Astrocyte of the cerebellum (primary cell): Measurements from ENCODE around the gene BMP4.
"Not testable (repeated sequence)": the region's sequence is repeated elsewhere in the genome, so short reads cannot be mapped to it uniquely, and the experiment has no call there.

Experiments used
- DNase-seq: peaks from one replicate; pipeline ENCODE4 v3.0.0-alpha.2; 2011; ENCODE audit warnings: low read depth
- H3K4me3 ChIP-seq: 2 replicates; pipeline ENCODE4 v1.5.1; 2011; ENCODE audit warnings: mild to moderate bottlenecking, low read depth, low read length, moderate library complexity
- in situ Hi-C: cut with HindIII; loops from 2 replicates; pipeline ENCODE4 v1.10.0; 2017; ENCODE audit warnings: low sequenced_read_pairs
- TF ChIP-seq, protein P1 (sequence below): IDR thresholded peaks from 2 replicates; pipeline ENCODE4 v1.5.1; 2012; ENCODE audit warnings: low read length, low read depth, moderate library complexity, mild to moderate bottlenecking; ENCODE audit errors: missing control alignments

The BMP4 gene

DNA sequence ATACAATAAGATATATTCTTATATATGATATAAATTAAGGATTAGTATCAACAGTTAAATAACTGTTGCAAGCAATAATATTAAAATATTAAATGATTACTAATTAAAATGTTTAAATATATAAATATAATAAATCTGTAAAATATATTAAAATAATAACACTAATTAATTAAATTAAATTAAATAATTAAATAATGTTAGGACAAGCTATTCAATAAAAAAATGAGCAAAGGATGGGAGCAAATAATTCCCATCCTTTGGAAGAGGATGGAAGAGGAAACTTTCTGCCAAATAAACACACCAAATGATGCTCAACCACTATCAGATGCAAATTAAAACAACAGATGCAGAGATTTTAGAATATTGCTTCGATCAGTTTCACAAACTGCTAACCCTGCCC is 39.4 kb upstream of the BMP4 start:
- no peak for DNase-seq
- H3K4me3 ChIP-seq: no peak overlapping the region
- in situ Hi-C loops: no loop called here
- TF ChIP-seq, protein P1, sequence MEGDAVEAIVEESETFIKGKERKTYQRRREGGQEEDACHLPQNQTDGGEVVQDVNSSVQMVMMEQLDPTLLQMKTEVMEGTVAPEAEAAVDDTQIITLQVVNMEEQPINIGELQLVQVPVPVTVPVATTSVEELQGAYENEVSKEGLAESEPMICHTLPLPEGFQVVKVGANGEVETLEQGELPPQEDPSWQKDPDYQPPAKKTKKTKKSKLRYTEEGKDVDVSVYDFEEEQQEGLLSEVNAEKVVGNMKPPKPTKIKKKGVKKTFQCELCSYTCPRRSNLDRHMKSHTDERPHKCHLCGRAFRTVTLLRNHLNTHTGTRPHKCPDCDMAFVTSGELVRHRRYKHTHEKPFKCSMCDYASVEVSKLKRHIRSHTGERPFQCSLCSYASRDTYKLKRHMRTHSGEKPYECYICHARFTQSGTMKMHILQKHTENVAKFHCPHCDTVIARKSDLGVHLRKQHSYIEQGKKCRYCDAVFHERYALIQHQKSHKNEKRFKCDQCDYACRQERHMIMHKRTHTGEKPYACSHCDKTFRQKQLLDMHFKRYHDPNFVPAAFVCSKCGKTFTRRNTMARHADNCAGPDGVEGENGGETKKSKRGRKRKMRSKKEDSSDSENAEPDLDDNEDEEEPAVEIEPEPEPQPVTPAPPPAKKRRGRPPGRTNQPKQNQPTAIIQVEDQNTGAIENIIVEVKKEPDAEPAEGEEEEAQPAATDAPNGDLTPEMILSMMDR: no peak

DNA sequence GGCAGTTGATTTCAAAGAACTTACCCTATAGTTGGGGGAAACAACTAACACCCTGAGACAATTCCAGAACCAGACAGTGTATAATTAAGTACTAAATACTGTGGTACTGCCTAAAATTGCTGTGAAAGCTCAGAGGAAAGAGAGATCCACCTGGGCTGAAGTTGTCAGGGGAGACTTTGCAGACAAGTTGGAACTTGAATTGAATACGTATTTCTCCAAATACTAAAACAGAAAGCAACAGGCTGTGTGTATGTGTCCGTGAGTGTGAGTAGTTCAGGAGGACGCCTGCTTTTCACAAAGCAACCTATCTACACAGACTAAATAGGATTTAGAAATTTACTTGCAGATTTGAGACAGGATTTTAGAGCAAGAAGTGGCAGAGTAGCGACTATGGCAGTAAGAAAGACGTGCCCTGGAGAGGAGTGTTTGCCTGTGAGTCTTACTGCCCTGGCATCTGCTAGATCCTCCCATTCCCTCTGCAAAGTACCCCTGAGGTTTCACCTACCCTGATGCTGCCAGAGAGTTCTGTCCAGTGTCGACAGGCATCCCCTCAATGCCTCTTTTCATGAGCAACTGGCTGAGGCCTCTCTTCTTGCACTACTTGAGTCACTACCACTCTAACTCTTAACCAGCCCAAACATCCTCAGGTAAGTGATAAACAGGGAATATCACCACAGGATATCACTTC is 37.4 kb upstream of the BMP4 start:
- in situ Hi-C loops: no loop called here
- no peak for DNase-seq
- TF ChIP-seq, protein P1: no peak
- no peak overlapping the region for H3K4me3 ChIP-seq

DNA sequence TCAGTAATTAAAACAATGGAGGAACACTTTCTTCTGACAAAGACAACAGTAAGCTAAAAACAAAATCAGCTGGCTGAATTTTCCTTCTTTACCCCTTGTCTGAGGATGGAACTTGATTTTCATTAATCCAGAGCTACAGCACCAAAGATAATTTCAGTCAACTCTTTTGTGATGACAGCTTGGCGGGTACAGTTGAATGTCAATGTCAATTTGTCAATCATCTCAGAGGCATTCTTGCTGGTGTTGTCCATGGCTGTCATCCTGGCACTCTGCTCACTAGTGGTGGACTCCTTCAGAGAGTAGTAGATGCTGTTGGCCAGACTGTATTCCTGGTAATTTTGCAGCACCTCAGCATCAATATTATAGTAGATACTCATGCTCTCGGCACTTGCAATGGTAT is 34.4 kb upstream of the BMP4 start:
- TF ChIP-seq, protein P1: no peak
- DNase-seq: no peak
- no peak overlapping the region for H3K4me3 ChIP-seq
- in situ Hi-C loops: no loop called here

DNA sequence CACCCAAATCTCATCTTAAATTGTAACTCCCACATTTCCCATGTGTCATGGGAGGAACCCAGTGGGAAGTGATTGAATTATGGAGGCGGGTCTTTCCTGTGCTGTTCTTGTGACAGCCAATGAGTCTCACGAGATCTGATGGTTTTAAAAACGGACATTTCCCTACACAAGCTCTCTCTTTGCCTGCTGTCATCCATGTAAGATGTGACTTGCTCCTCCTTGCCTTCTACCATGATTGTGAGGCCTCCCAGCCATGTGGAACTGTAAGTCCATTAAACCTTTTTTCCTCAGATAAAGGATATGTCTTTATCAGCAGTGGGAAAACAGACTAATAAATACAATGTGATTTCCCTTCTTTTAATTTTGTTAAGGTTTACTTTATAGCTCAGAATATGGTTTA is 30.1 kb upstream of the BMP4 start:
- in situ Hi-C loops, DNase-seq, H3K4me3 ChIP-seq: not testable (repeated sequence)

DNA sequence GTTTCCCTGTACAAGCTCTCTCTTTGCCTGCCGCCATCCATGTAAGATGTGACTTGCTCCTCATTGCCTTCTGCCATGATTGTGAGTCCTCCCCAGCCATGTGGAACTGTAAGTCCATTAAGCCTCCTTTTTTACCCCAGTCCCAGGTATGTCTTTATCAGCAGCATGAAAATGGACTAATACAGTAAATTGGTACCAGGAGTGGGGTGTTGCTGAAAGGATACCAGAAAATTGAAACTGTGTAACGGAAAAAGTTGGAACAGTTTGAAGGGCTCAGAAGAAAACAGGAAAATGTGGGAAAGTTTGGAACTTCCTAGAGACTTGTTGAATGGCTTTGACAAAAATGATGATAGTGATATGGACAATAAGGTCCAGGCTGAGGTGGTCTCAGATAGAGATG is 28.3 kb upstream of the BMP4 start:
- in situ Hi-C loops, DNase-seq, H3K4me3 ChIP-seq: not testable (repeated sequence)

DNA sequence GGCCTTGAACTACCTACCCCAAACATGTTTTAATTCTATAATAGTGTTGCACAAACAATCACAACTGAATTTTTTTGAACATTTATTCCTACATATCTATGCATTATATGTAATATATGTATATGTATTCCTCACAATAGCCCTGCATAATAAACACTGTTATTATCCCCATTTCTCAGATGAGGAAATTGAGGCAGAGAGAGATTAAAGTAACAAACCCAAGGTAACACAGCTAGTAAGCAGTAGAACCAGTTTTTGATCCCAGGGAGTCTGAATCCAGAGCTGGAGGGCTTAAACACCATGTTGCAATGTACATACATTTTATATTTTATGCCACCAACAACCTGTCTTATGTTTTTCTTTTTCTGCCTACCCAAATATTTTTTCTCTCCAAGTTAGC is 26.5 kb upstream of the BMP4 start:
- in situ Hi-C loops: no loop called here
- no peak overlapping the region for H3K4me3 ChIP-seq
- no peak for DNase-seq
- TF ChIP-seq, protein P1: no peak

DNA sequence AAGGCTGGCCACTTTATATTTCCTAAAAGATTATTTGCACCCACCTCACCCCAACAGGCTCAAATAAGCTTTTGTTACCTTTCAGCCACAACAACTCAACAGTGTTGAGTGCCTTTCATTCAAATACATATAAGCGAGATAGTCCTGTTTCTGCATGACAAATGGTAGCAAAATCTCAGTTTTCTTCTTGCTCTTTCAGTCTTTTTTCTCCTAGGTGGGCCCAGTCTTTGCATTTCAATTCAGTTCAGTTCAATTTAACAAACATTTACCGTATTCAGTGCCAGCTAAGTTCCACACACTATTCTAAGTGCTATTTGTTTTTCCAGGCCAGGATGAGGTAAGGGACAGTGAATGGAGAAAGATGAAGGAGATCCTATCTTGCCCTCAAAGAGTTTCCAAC is 25.9 kb upstream of the BMP4 start:
- no peak overlapping the region for H3K4me3 ChIP-seq
- no peak for DNase-seq
- in situ Hi-C loops: no loop called here
- TF ChIP-seq, protein P1: no peak
